ENCODE data around the gene MED22. TPM values are rescaled to one million over a fixed set of nuclear protein-coding genes. Genes with fewer than 3 reads are reported as not detected.

Gene MED22
- polyA plus RNA-seq, 3 donors: 6.8 to 27.7 (median 9.6) TPM

- Mint-ChIP-seq H3K9me3 (peaks cover 0 to 4% (median 0%) of the 10 kb centered on the region in 7 donors), H3K36me3 (peaks cover 46 to 56% of the 10 kb centered on the region in 2 donors), H3K4me1 (peaks cover 38% of the 10 kb centered on the region), H3K27ac (peak overlapping the region in 3 of 7 donors; percentile 51 to 75 (median 62)), H3K4me3 (no peak overlapping the region), H3K27me3 (ENCODE audit: low read depth in 3 of 3) (peaks cover 0 to 2% (median 0%) of the 10 kb centered on the region in 3 donors)
- Histone ChIP-seq H4K20me1 (ENCODE audit: insufficient read depth, low read length) (peaks cover 62% of the 10 kb centered on the region), H3K36me3 (replicated peaks in 1 of 2; ENCODE audit: control insufficient read depth in 1 of 2, insufficient read depth in 2 of 2, low read length in 2 of 2) (peaks cover 49 to 56% of the 10 kb centered on the region in 2 donors), H3K79me2 (ENCODE audit: insufficient read depth, low read length) (peaks cover 45% of the 10 kb centered on the region), H3K9me3 (replicated peaks in 1 of 2; ENCODE audit: control insufficient read depth in 1 of 2, insufficient read depth in 1 of 2, low read length in 2 of 2) (no peaks in the 10 kb centered on the region), H3K27me3 (ENCODE audit: control insufficient read depth in 2 of 2, insufficient read depth in 2 of 2, low read length in 2 of 2) (no peaks in the 10 kb centered on the region), H3K9ac (ENCODE audit: insufficient read depth, low read length, poor library complexity, severe bottlenecking) (no peak overlapping the region), H3K4me3 (replicated peaks in 1 of 3; ENCODE audit: low read depth in 2 of 3, low read length in 3 of 3) (no peak overlapping the region), H3K4me2 (replicated peaks; ENCODE audit: extremely low read depth, low read length, poor library complexity, severe bottlenecking) (no peak overlapping the region), H3K4me1 (ENCODE audit: control insufficient read depth in 1 of 2, insufficient read depth in 2 of 2, low read length in 2 of 2) (peaks cover 33 to 43% of the 10 kb centered on the region in 2 donors), H2AFZ (ENCODE audit: insufficient read depth, low read depth, low read length, poor library complexity, severe bottlenecking) (no peak overlapping the region), H3K27ac (ENCODE audit: low read depth in 1 of 2, low read length in 2 of 2) (no peak overlapping the region)
- 86% methylated on average over 8 of the region's 14 CpGs for WGBS (ENCODE audit: insufficient coverage)
- peak in 2 of 3 donors; percentile 42 to 46 for DNase-seq
- TF ChIP-seq, protein P1, sequence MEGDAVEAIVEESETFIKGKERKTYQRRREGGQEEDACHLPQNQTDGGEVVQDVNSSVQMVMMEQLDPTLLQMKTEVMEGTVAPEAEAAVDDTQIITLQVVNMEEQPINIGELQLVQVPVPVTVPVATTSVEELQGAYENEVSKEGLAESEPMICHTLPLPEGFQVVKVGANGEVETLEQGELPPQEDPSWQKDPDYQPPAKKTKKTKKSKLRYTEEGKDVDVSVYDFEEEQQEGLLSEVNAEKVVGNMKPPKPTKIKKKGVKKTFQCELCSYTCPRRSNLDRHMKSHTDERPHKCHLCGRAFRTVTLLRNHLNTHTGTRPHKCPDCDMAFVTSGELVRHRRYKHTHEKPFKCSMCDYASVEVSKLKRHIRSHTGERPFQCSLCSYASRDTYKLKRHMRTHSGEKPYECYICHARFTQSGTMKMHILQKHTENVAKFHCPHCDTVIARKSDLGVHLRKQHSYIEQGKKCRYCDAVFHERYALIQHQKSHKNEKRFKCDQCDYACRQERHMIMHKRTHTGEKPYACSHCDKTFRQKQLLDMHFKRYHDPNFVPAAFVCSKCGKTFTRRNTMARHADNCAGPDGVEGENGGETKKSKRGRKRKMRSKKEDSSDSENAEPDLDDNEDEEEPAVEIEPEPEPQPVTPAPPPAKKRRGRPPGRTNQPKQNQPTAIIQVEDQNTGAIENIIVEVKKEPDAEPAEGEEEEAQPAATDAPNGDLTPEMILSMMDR (IDR thresholded peaks at IDR 0.05): peak; percentile 41
- intact Hi-C loops (cut with micrococcal nuclease): no loop called here
Measured at GRCh38 chr9:133351908-133352634, 4.1 kb upstream of the MED22 start.

- peaks cover 45% of the 10 kb centered on the region for H3K79me2 ChIP-seq (ENCODE audit: insufficient read depth, low read length)
- H3K36me3 ChIP-seq (replicated peaks in 1 of 2; ENCODE audit: control insufficient read depth in 1 of 2, insufficient read depth in 2 of 2, low read length in 2 of 2): peaks cover 49 to 56% of the 10 kb centered on the region in 2 donors
- intact Hi-C loops (cut with micrococcal nuclease): no loop called here
- TF ChIP-seq, protein P1 (IDR thresholded peaks at IDR 0.05): no peak
- H2AFZ ChIP-seq (ENCODE audit: insufficient read depth, low read depth, low read length, poor library complexity, severe bottlenecking): no peak overlapping the region
- no peaks in the 10 kb centered on the region for H3K9me3 ChIP-seq (replicated peaks in 1 of 2; ENCODE audit: control insufficient read depth in 1 of 2, insufficient read depth in 1 of 2, low read length in 2 of 2)
- Mint-ChIP-seq H3K4me3 (no peak overlapping the region), H3K4me1 (peaks cover 40% of the 10 kb centered on the region), H3K9me3 (peaks cover 0 to 6% (median 0%) of the 10 kb centered on the region in 7 donors), H3K36me3 (peaks cover 46 to 56% of the 10 kb centered on the region in 2 donors), H3K27me3 (ENCODE audit: low read depth in 3 of 3) (peaks cover 0 to 2% (median 0%) of the 10 kb centered on the region in 3 donors), H3K27ac (peak overlapping the region in 1 of 7 donors; percentile 25)
- no peak overlapping the region for H3K9ac ChIP-seq (ENCODE audit: insufficient read depth, low read length, poor library complexity, severe bottlenecking)
- H3K27ac ChIP-seq (ENCODE audit: low read depth in 1 of 2, low read length in 2 of 2): no peak overlapping the region
- no peaks in the 10 kb centered on the region for H3K27me3 ChIP-seq (ENCODE audit: control insufficient read depth in 2 of 2, insufficient read depth in 2 of 2, low read length in 2 of 2)
- no peak overlapping the region for H3K4me2 ChIP-seq (replicated peaks; ENCODE audit: extremely low read depth, low read length, poor library complexity, severe bottlenecking)
- H4K20me1 ChIP-seq (ENCODE audit: insufficient read depth, low read length): peaks cover 67% of the 10 kb centered on the region
- H3K4me3 ChIP-seq (replicated peaks in 1 of 3; ENCODE audit: low read depth in 2 of 3, low read length in 3 of 3): no peak overlapping the region
- peaks cover 34 to 43% of the 10 kb centered on the region in 2 donors for H3K4me1 ChIP-seq (ENCODE audit: control insufficient read depth in 1 of 2, insufficient read depth in 2 of 2, low read length in 2 of 2)
- WGBS (ENCODE audit: insufficient coverage): no CpG with 5 or more reads among the region's 3 CpGs
- DNase-seq: no peak
Measured at GRCh38 chr9:133351526-133351907, 3.6 kb upstream of the MED22 start.
